ENCODE results near the gene RAD18.

GRCh38 chr3:9000041-9000440 lies 36.8 kb upstream of the RAD18 start:
- no peak for TF ChIP-seq EZH2 (IDR thresholded peaks at IDR 0.05; ENCODE audit: insufficient read depth, poor library complexity, severe bottlenecking)
- no peak for TF ChIP-seq EZH2phosphoT487 (IDR thresholded peaks at IDR 0.05; ENCODE audit: insufficient read depth, low read depth)
